ENCODE results near the gene TP53TG3D.
"Not testable (repeated sequence)": the region's sequence is repeated elsewhere in the genome, so short reads cannot be mapped to it uniquely, and the experiment has no call there.

TP53TG3D gene

GRCh38 chr16:32252986-32253385 is at the start of gene TP53TG3D:
TP53TG3D (plus strand) TSS chr16:32253286; CDS start chr16:32253354, 68 bp downstream.
- DNase-seq, result not testable (repeated sequence)

- DNase-seq, result not testable (repeated sequence)
These were observed 421 bp downstream of the TP53TG3D start for GRCh38 chr16:32253507-32253906.

- not testable (repeated sequence) for DNase-seq
These were observed 8.4 kb downstream of the TP53TG3D start for GRCh38 chr16:32261526-32261925.

- not testable (repeated sequence) for DNase-seq
These were observed 10.5 kb downstream of the TP53TG3D start for GRCh38 chr16:32263552-32263951.

GRCh38 chr16:32281910-32282309 is 28.8 kb downstream of the TP53TG3D start:
- not testable (repeated sequence) for DNase-seq

- not testable (repeated sequence) for DNase-seq
These were observed 29.9 kb downstream of the TP53TG3D start for GRCh38 chr16:32283024-32283423.

- not testable (repeated sequence) for DNase-seq
These were observed 30.9 kb downstream of the TP53TG3D start for GRCh38 chr16:32283917-32284495.

- not testable (repeated sequence) for DNase-seq
These were observed 32.0 kb downstream of the TP53TG3D start for GRCh38 chr16:32284800-32285796.

GRCh38 chr16:32286193-32286592 is 33.1 kb downstream of the TP53TG3D start:
- not testable (repeated sequence) for DNase-seq

- not testable (repeated sequence) for DNase-seq
These were observed 34.7 kb downstream of the TP53TG3D start for GRCh38 chr16:32287743-32288142.

GRCh38 chr16:32289197-32289596 is 36.1 kb downstream of the TP53TG3D start:
- DNase-seq, result not testable (repeated sequence)

- not testable (repeated sequence) for DNase-seq
These were observed 49.7 kb downstream of the TP53TG3D start for GRCh38 chr16:32302776-32303175.
